ENCODE data around the gene PTPN3. TPM values are rescaled to one million over a fixed set of nuclear protein-coding genes. Genes with fewer than 3 reads are reported as not detected.

Gene PTPN3
- polyA plus RNA-seq, 1 of the 3 experiments (the other 2 are of a cell fraction): 7.5 TPM

DNA sequence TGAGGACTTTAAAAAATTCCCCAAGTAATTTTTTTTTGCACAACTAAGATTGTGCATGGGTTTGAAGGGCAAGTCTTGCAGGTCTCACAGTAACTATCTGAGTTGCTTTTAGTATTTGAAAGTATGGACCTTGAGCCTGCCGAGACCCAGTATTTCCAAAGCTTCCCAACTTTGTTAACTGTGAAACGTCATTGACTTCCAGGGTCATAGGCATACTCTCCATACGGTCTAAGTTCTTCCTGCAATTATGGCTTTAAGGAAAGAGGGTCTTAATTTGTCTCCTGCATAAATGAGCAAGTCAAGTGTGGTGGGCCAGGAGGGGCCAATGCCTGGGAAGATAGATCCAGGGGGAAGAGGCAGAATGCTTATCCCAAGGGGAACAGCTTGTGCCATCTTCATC is 153.2 kb downstream of the PTPN3 start:
- no peak for DNase-seq
- no peak for TF ChIP-seq USF2 (IDR thresholded peaks at IDR 0.05; ENCODE audit: borderline replicate concordance, low read depth, low read length)
- no peak for TF ChIP-seq EP300 (IDR thresholded peaks at IDR 0.05; ENCODE audit: borderline replicate concordance in 1 of 2, low read depth in 1 of 2, low read length in 1 of 2)
- TF ChIP-seq, protein P1, sequence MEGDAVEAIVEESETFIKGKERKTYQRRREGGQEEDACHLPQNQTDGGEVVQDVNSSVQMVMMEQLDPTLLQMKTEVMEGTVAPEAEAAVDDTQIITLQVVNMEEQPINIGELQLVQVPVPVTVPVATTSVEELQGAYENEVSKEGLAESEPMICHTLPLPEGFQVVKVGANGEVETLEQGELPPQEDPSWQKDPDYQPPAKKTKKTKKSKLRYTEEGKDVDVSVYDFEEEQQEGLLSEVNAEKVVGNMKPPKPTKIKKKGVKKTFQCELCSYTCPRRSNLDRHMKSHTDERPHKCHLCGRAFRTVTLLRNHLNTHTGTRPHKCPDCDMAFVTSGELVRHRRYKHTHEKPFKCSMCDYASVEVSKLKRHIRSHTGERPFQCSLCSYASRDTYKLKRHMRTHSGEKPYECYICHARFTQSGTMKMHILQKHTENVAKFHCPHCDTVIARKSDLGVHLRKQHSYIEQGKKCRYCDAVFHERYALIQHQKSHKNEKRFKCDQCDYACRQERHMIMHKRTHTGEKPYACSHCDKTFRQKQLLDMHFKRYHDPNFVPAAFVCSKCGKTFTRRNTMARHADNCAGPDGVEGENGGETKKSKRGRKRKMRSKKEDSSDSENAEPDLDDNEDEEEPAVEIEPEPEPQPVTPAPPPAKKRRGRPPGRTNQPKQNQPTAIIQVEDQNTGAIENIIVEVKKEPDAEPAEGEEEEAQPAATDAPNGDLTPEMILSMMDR (IDR thresholded peaks at IDR 0.05): no peak
- TF ChIP-seq TCF12 (IDR thresholded peaks at IDR 0.05): no peak
- TF ChIP-seq RAD21 (IDR thresholded peaks at IDR 0.05; ENCODE audit: low read length): no peak
- no peak for TF ChIP-seq JUND (IDR thresholded peaks at IDR 0.05)
- no peak for TF ChIP-seq ELF1 (IDR thresholded peaks at IDR 0.05)
- ChIA-PET CTCF (interaction anchor here (0.9 to 1.3 kb wide), 3 partner anchors 10 to 213 kb away, joined by 3 to 4 read pairs (median 4); no protein-coding TSS in a partner anchor), POLR2A (interaction anchor here (0.6 kb wide), 1 partner anchor 15 kb away, joined by 3 read pairs; no protein-coding TSS in a partner anchor)
- Histone ChIP-seq H3K4me2 (no peak overlapping the region), H3F3A (replicated peaks; ENCODE audit: insufficient read depth) (peaks cover 11% of the 10 kb centered on the region), H3K79me2 (ENCODE audit: insufficient read depth) (no peaks in the 10 kb centered on the region), H3K9ac (no peak overlapping the region), H3K27me3 (ENCODE audit: insufficient read depth) (peaks cover 7% of the 10 kb centered on the region), H3K4me1 (ENCODE audit: control insufficient read depth in 1 of 2, insufficient read depth in 2 of 2, low read depth in 1 of 2, low read length in 1 of 2) (no peaks in the 10 kb centered on the region; a peak in 1 of 4 replicates), H4K20me1 (ENCODE audit: insufficient read depth) (no peaks in the 10 kb centered on the region; the same call in 1 of the 2 replicates), H3K4me3 (ENCODE audit: low read depth in 2 of 2, low read length in 1 of 2) (no peak overlapping the region), H3K27ac (ENCODE audit: low read depth in 2 of 2, low read length in 1 of 2) (no peak overlapping the region), H3K36me3 (replicated peaks in 1 of 2; ENCODE audit: control insufficient read depth in 1 of 2, insufficient read depth in 2 of 2, low read length in 1 of 2) (no peaks in the 10 kb centered on the region), H3K9me3 (no peaks in the 10 kb centered on the region), H2AFZ (ENCODE audit: low read depth) (no peak overlapping the region), H3K9me2 (no peaks in the 10 kb centered on the region)
- 51% methylated on average over 3 of the region's 3 CpGs for WGBS (ENCODE audit: low lambda C conversion rate)

DNA sequence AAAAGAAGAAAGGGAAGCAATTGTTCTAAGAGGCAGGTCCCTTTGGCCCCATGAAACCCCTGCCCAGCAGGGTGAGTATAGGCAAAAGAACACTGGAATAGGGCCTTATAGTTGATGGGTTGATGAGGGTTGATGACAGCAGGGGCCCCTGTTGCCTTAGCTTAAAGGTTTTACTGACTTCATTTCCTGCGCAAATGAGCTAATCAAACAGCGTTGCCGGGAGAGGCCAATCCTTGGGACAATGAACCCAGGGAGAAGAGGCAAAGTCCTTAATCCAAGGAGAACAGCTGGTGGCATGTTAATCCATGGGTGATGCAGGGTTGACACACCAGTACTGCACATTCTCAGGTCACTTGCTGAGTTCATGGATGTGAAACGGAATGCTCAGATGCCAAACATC is 155.2 kb downstream of the PTPN3 start:
- Histone ChIP-seq H3F3A (replicated peaks; ENCODE audit: insufficient read depth) (no peaks in the 10 kb centered on the region), H3K27me3 (ENCODE audit: insufficient read depth) (peaks cover 7% of the 10 kb centered on the region; the same call in 1 of the 2 replicates), H3K9me3 (no peaks in the 10 kb centered on the region), H4K20me1 (ENCODE audit: insufficient read depth) (no peaks in the 10 kb centered on the region), H3K4me2 (no peak overlapping the region), H3K79me2 (ENCODE audit: insufficient read depth) (no peaks in the 10 kb centered on the region), H3K4me1 (ENCODE audit: control insufficient read depth in 1 of 2, insufficient read depth in 2 of 2, low read depth in 1 of 2, low read length in 1 of 2) (peaks cover 0 to 2% of the 10 kb centered on the region in 2 experiments; a peak in 1 of 4 replicates), H2AFZ (ENCODE audit: low read depth) (no peak overlapping the region), H3K9me2 (no peaks in the 10 kb centered on the region), H3K9ac (no peak overlapping the region), H3K36me3 (replicated peaks in 1 of 2; ENCODE audit: control insufficient read depth in 1 of 2, insufficient read depth in 2 of 2, low read length in 1 of 2) (no peaks in the 10 kb centered on the region), H3K4me3 (ENCODE audit: low read depth in 2 of 2, low read length in 1 of 2) (no peak overlapping the region), H3K27ac (ENCODE audit: low read depth in 2 of 2, low read length in 1 of 2) (no peak overlapping the region)
- POLR2A ChIA-PET: no interaction called here
- DNase-seq: no peak
- WGBS (ENCODE audit: low lambda C conversion rate): 83% methylated on average over 4 of the region's 4 CpGs
- no peak for TF ChIP-seq TAF1 (IDR thresholded peaks at IDR 0.05; ENCODE audit: borderline replicate concordance, low read depth, low read length)
- no peak for TF ChIP-seq MEF2A (IDR thresholded peaks at IDR 0.05; ENCODE audit: borderline replicate concordance, low read depth)
- TF ChIP-seq TEAD4 (IDR thresholded peaks at IDR 0.05; ENCODE audit: borderline replicate concordance, insufficient read depth): no peak
- TF ChIP-seq TCF12 (IDR thresholded peaks at IDR 0.05): no peak
- no peak for TF ChIP-seq SIN3A (IDR thresholded peaks at IDR 0.05; ENCODE audit: borderline replicate concordance, low read depth, low read length)
- no peak for TF ChIP-seq RXRA (IDR thresholded peaks at IDR 0.05; ENCODE audit: borderline replicate concordance, low read depth)
- TF ChIP-seq NFIC (IDR thresholded peaks at IDR 0.05; ENCODE audit: borderline replicate concordance): no peak
- TF ChIP-seq PBX3 (IDR thresholded peaks at IDR 0.05): no peak
- no peak for TF ChIP-seq YY1 (IDR thresholded peaks at IDR 0.05; ENCODE audit: low read depth)
- TF ChIP-seq MXI1 (IDR thresholded peaks at IDR 0.05; ENCODE audit: low read depth, low read length): no peak
- CTCF ChIA-PET: interaction anchor here (0.8 kb wide), 1 partner anchor 21 kb away, joined by 3 read pairs; no protein-coding TSS in a partner anchor
